GM18498 (cell line): ENCODE results near the gene VAV3.

Experiments used
- ATAC-seq: cut with Tn5 transposase; IDR thresholded peaks from one replicate; pipeline ENCODE4 v1.9.1; 2021; ENCODE audit warnings: mild to moderate bottlenecking, moderate library complexity; ENCODE audit not compliant: unreplicated experiment

VAV3 gene

GRCh38 chr1:107691540-107691939 is 273.4 kb downstream of the VAV3 start:
- no peak for ATAC-seq

GRCh38 chr1:107690491-107690890 is 274.5 kb downstream of the VAV3 start:
- no peak for ATAC-seq

GRCh38 chr1:107689733-107690132 is 275.2 kb downstream of the VAV3 start:
- no peak for ATAC-seq

GRCh38 chr1:107689159-107689558 is 275.8 kb downstream of the VAV3 start:
- ATAC-seq = no peak

- no peak for ATAC-seq
Observed at GRCh38 chr1:107687849-107688753, 276.9 kb downstream of the VAV3 start.

- no peak for ATAC-seq
Observed at GRCh38 chr1:107683683-107684082, 281.3 kb downstream of the VAV3 start.

- ATAC-seq = no peak
Observed at GRCh38 chr1:107683191-107683657, 281.8 kb downstream of the VAV3 start.

- no peak for ATAC-seq
Observed at GRCh38 chr1:107682467-107682866, 282.5 kb downstream of the VAV3 start.

- no peak for ATAC-seq
Observed at GRCh38 chr1:107681001-107681479, 283.9 kb downstream of the VAV3 start.

GRCh38 chr1:107680579-107680985 is 284.4 kb downstream of the VAV3 start:
- no peak for ATAC-seq

GRCh38 chr1:107679411-107679953 is 285.5 kb downstream of the VAV3 start:
- no peak for ATAC-seq

GRCh38 chr1:107678993-107679392 is 286.0 kb downstream of the VAV3 start:
- no peak for ATAC-seq

- no peak for ATAC-seq
Observed at GRCh38 chr1:107677697-107678096, 287.3 kb downstream of the VAV3 start.

- ATAC-seq = no peak
Observed at GRCh38 chr1:107674486-107674885, 290.5 kb downstream of the VAV3 start.

GRCh38 chr1:107673006-107673405 is 292.0 kb downstream of the VAV3 start:
- no peak for ATAC-seq

GRCh38 chr1:107670397-107671040 is 294.5 kb downstream of the VAV3 start:
- ATAC-seq = no peak

GRCh38 chr1:107669996-107670395 is 295.0 kb downstream of the VAV3 start:
- no peak for ATAC-seq

- ATAC-seq = no peak
Observed at GRCh38 chr1:107668762-107669161, 296.2 kb downstream of the VAV3 start.

GRCh38 chr1:107666493-107666892 is 298.5 kb downstream of the VAV3 start:
- ATAC-seq = no peak

GRCh38 chr1:107664982-107665925 is 299.7 kb downstream of the VAV3 start:
- ATAC-seq = no peak

GRCh38 chr1:107662971-107663370 is 302.0 kb downstream of the VAV3 start:
- no peak for ATAC-seq
